Lower leg skin (tissue), 3 donors: ENCODE results near the gene XIRP2.

Experiments
- CTCF ChIP-seq, 3 donors: fragments of 450-650 bp; IDR thresholded peaks; one replicate each; pipeline ENCODE4 v1.5.1; 2016; ENCODE audit warnings: antibody characterized with exemption in 3 of 3, mild to moderate bottlenecking in 3 of 3, moderate library complexity in 2 of 3
- POLR2A ChIP-seq, 2 donors: fragments of 450-650 bp; IDR thresholded peaks; one replicate each; pipeline ENCODE4 v1.6.1; 2016 to 2017; ENCODE audit warnings: antibody characterized with exemption in 2 of 2, mild to moderate bottlenecking in 1 of 2, moderate library complexity in 1 of 2

DNA sequence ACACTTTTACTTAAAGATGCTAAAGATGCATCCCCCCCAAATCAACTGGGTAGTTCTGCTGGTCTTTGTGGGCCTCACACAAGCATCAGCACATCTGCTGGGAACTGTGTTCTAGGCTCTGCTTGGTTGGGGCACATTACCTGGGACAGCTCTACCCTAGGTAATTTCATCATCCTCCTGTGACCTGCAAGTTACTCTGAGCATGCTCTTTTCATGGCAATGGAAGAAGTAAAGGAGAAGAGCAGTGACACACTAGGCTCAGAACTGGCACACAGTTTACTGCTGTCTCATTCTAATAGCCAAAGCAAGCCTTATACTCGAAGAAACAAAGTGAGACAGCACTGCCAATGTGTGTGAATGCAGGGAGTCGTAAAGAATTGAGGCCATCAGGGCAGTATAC, 376.7 kb downstream of the XIRP2 start:
- TF ChIP-seq CTCF (IDR thresholded peaks at IDR 0.05): no peak
- TF ChIP-seq POLR2A (IDR thresholded peaks at IDR 0.05): no peak
